Measurements from ENCODE around the gene STK39. TPM values are rescaled to one million over a fixed set of nuclear protein-coding genes. Genes with fewer than 3 reads are reported as not detected.
"Not testable (repeated sequence)": the region's sequence is repeated elsewhere in the genome, so short reads cannot be mapped to it uniquely, and the experiment has no call there.

Gene STK39
- total RNA-seq, 1 experiment from 2014 or later, result 27.4 TPM

- no peak for DNase-seq (ENCODE audit: low read depth)
These were observed 109.0 kb downstream of the STK39 start for GRCh38 chr2:168138374-168138773.

- no peak for DNase-seq (ENCODE audit: low read depth)
These were observed 109.8 kb downstream of the STK39 start for GRCh38 chr2:168137510-168138180.

DNA sequence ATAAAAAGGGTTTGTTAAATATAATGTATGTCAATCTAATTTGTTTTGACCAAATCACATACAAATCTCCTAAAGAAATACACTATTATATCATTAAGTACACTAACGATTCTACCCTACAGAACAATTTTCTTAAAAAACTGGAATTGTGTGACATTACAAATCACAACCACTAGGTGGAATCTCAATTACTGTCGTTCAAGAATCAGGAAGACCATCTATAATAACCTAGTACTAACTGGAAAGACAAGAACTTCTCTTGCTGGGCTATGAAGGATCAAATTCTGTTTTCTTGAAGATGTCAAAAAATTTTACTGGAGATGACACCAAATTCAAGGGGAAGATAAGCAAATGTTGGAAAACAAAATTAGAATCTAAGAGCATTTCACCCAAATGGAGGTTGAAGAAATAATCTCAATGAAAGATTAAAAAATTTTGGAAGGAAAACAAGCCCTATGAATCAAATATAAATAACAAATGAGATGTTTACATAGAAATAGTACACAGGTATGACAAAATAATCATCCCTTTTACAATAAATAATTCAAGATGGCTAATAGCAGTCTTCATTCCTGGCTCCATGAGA, 110.9 kb downstream of the STK39 start:
- DNase-seq (ENCODE audit: low read depth), result peak; percentile 54

- DNase-seq (ENCODE audit: low read depth), result no peak
These were observed 111.8 kb downstream of the STK39 start for GRCh38 chr2:168135630-168136029.

GRCh38 chr2:168135121-168135520, 112.3 kb downstream of the STK39 start:
- DNase-seq (ENCODE audit: low read depth), result no peak

DNA sequence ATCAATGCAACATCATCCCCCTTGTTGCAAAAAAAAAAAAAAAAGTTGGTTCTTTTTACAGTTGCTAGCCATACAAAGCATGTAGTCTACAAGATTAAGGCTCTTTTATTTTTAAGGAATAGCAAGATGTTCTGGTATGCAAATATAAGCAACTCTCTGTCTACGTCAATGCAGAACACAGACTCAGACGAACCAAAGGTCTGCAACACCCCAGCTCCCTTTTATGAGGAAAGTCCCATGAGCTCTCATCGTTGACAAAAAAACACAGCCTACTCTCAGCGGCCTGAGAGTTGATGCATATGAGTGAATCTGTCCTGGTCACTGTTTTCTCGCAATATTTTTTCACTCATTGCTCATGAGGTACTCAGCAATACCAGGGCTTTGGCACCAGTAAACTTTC, 112.9 kb downstream of the STK39 start:
- DNase-seq (ENCODE audit: low read depth), result no peak

- DNase-seq (ENCODE audit: low read depth), result no peak
These were observed 115.0 kb downstream of the STK39 start for GRCh38 chr2:168132389-168132788.

DNA sequence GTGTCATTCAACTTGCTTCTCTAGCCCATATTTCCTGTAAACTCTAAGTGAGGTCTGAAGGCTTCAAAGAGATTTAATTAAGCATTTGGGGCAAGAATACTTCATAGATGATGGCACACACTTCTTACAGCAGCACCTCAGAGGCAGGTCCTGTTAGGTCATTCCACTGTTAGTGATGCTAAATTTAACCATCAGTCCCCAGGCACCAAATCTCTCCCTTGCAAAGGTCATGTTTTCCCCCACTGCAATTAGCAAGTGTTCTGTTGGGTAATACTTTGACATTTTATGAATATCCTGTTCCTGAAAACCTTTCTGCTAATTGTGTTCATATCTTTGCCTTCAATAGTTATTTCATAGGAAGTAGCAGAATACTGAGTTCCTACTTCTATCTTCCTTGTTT, 117.0 kb downstream of the STK39 start:
- no peak for DNase-seq (ENCODE audit: low read depth)

DNA sequence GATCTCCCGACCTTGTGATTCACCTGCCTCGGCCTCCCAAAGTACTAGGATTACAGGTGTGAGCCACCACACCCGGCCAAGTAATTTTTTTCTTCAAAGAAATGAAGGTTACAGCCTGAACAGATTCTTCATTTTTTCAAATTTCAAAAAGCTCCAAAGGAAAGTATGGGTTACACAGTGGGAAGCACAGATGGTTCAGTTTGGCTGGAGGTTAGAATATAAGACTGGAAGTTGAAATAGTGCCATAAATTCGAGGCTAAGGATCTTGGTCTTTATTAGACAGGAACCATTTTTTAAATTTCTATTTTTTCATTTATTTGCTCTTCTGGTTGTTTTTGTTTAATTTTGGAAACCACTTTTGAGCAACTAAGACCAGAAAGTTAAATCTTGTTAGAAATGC, 120.0 kb downstream of the STK39 start:
- DNase-seq (ENCODE audit: low read depth), result no peak

DNA sequence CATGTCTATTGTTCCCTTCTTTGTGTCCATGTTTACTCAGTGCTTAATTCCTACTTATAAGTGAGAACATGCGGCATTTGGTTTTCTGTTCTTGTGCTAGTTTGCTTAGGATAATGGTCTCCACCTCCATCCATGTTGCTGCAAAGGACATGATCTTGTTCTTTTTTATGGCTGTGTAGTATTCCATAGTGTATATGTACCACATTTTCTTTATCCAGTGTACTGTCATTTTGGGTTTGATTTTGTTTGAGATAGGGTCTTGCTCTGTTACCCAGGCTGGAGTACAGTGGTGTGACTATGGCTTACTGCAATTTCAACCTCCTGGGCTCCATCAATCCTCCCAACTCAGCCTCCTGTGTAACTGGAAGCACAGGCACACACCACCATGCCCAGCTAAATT, 125.2 kb downstream of the STK39 start:
- DNase-seq (ENCODE audit: low read depth), result not testable (repeated sequence)

GRCh38 chr2:168120730-168121129, 126.7 kb downstream of the STK39 start:
- peak; percentile 27 for DNase-seq (ENCODE audit: low read depth)

DNA sequence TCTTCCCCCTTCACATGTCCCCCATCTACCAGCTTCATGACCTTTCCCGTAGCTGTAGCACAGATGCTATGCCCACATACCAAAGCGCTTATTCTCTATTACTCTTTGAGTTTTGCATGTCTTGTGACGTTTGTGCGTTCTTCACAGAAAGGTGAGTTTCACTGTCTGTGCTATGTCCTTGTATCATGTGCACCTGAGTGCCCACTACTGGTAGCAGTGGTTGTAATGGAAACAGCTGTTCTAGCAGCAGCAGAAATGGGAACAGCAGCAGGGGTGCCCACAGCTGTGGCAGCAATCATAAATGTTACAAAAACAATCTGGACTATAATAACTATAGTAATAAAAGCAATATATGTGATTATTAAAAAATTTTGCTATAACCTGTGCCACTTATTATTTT, 127.1 kb downstream of the STK39 start:
- DNase-seq (ENCODE audit: low read depth), result no peak

- DNase-seq (ENCODE audit: low read depth), result peak; percentile 66
These were observed 127.8 kb downstream of the STK39 start for GRCh38 chr2:168119515-168120141.

DNA sequence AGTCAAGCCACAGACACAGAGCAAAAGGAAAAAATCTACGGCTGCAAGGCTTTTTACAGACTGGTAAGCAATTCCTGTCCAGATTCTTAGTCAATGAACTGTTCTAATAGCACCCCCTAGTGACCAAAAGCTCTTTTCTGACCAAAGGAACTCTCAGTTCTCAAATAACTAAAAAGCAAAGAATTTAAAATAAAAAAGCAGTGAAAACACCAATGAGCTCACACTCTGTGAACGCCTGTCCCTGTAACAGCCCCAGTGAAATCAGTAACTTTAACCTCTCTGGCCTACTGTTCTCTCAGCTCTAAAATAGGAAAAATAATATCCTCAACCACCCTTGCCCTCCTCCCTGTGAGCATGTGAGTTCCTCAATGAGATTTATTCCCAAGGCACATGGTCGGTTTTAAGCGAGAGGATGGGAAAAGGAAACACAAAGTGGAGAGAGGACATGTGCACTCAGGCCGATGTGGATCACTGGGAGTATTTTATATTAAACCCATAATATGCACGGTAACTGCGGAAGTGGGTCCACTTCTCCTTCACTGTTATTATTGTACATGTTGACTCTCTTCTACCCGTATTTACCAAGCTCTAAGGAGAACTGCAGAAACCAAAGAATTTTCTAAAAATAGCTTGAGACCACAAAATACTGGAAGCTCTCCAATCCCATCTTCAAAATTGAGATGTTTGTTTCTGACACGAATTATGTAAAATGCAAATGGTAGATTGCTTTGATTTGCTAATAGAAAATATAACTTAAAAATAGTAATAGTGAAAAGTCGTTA, 128.5 kb downstream of the STK39 start:
- DNase-seq (ENCODE audit: low read depth), result peak; percentile 68

DNA sequence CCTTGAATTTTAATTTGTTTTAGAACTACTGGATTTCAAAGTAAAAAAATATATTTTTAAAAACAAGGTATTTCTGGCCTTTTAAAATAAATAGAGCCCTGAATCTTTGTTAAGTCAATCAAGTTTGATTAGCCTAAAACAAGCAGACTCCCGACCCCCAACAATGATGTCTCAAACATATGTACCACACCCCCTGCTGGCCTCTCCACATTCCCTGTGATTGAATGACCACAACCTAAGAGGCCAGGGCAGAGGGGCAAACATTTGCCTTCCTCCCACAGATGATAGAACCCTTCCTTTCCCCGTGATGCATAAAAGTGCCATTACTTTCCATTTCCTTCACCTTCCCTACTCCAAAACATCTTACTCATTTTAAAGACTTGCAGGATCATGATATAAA, 130.9 kb downstream of the STK39 start:
- no peak for DNase-seq (ENCODE audit: low read depth)

DNA sequence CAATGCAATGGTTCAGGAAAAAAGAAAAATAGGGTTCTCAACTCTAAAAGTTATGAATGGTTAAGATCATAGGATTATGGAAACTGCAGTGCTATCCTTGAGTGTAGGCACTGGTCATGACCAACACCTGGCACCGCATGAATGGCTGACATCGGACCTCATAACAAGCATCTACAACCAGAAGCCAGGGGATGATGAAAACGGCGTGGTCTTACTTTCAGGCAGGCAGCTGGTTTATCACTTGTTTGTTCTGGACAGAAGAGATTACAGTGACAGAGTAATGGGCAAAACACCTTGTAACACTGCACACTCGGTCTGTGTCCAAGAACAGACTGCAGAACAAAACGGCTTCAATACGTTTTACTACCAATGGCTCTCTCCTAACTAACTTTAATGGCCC, 132.8 kb downstream of the STK39 start:
- no peak for DNase-seq (ENCODE audit: low read depth)

DNA sequence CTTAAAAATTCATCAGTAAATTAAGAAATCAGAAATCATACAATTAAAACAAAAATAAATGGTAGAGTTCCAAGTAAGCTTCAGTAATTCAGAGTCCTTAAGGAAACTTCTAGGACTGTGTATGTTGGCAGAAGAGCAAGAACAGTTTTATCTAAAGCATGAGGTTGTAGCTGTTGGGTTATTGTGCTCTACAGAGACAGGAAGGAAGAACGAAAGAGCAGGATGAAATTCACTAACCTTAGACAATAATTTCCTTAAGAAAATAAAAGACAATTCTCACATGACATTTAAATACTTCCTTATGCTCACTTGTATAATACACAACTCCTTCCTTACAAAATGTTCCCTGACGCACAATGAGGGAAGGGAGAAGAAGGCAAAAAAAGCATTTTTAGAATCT, 133.4 kb downstream of the STK39 start:
- DNase-seq (ENCODE audit: low read depth), result no peak

DNA sequence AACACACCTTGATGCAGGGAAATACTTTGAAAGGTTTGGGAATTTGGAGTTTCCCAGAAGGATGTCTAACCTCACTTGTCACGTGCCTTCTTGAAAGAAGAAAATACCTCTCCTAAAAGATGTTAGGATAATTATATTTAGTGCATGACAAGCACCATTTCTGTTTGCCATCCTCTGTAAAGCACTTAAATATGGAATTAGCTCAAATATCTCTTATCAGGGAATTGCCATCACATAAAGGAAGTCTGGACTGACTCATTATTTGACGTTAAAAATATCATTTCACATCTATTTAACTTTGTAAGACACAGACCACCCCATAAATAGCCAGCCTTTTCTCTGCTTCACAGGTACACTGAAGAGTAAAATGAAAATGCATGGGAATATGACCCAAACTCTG, 140.1 kb downstream of the STK39 start:
- no peak for DNase-seq (ENCODE audit: low read depth)

- no peak for DNase-seq (ENCODE audit: low read depth)
These were observed 142.2 kb downstream of the STK39 start for GRCh38 chr2:168105127-168105683.

DNA sequence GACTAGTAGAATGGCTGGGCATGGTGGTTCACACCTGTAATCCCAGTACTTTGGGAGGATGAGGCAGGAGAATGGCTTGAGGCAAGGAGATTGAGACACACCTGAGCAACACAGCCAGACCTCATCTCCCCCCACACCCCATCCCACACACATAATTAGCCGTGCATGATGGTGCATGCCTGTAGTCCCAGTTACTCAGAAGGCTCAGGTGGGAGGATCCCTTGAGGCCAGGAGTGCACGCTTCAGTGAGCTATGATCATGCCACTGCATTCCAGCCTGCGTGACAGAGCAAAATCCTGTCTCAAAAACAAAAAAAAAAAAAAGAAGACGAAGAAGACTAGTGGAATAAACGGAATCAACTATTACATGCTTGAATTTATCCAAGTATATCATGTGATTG, 150.0 kb downstream of the STK39 start:
- no peak for DNase-seq (ENCODE audit: low read depth)

GRCh38 chr2:168096158-168096557, 151.2 kb downstream of the STK39 start:
- no peak for DNase-seq (ENCODE audit: low read depth)

DNA sequence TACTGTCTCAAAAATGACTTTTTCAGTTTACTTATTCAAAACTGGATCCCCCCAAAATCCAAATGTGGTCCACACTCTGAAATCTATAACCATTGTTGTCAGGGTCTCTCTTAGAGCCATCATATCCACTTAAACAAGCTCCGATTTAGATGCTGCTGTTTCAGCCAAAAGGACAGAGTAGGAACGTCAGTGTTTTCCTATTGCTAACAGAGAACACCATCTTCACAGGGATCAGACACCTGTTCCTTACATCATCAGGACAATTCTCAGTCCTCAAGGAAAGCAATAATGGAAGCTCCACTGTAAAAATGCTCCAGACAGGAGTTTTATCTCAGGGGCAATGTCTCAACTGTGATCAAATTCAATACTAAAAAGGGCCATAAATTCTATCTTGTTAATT, 155.4 kb downstream of the STK39 start:
- DNase-seq (ENCODE audit: low read depth), result no peak

Data from RPMI7951 (cell line).